ENCODE results near the gene PSMC5.

DNA sequence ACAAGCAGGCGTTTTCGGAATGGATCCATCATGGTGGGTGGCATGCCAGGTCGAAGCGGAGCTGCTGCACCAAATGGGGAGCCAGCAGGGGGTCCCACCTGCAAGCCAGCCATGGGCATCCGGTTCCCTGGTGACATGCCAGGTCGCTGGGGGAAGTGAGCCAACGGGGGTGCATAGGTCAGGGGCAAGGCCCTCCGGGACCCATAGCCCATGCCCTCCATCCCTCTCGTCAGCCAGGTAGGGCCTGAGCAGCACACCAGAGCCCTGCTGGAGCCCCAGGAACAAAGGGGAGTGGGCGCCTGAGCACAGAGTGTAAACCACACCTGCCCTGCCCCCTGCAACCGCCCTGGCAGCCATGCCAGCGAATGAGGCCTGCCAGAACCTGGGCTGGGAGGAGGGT, 10.2 kb downstream of the PSMC5 start:
- TF ChIP-seq, protein P1, sequence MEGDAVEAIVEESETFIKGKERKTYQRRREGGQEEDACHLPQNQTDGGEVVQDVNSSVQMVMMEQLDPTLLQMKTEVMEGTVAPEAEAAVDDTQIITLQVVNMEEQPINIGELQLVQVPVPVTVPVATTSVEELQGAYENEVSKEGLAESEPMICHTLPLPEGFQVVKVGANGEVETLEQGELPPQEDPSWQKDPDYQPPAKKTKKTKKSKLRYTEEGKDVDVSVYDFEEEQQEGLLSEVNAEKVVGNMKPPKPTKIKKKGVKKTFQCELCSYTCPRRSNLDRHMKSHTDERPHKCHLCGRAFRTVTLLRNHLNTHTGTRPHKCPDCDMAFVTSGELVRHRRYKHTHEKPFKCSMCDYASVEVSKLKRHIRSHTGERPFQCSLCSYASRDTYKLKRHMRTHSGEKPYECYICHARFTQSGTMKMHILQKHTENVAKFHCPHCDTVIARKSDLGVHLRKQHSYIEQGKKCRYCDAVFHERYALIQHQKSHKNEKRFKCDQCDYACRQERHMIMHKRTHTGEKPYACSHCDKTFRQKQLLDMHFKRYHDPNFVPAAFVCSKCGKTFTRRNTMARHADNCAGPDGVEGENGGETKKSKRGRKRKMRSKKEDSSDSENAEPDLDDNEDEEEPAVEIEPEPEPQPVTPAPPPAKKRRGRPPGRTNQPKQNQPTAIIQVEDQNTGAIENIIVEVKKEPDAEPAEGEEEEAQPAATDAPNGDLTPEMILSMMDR (optimal IDR thresholded peaks at IDR 0.05 in 1 of 3, IDR thresholded peaks at IDR 0.05 in 1 of 3, conservative IDR thresholded peaks at IDR 0.05 in 1 of 3; ENCODE audit: extremely low read depth in 1 of 3, insufficient read depth in 2 of 3, low read length in 3 of 3) = no peak
- no peak for TF ChIP-seq EZH2 (IDR thresholded peaks at IDR 0.05; ENCODE audit: low read length)

Data from keratinocyte (primary cell).